ENCODE results near the gene ZYX. TPM values are rescaled to one million over a fixed set of nuclear protein-coding genes. Genes with fewer than 3 reads are reported as not detected.

Gene ZYX
- total RNA-seq, 1 experiment from 2014 or later: 237 TPM

GRCh38 chr7:143390773-143391317 is 9.7 kb downstream of the ZYX start:
- no peak overlapping the region for H3K27ac ChIP-seq (ENCODE audit: insufficient read length, low read depth, low read length)
- H3K9me3 Mint-ChIP-seq: no peaks in the 10 kb centered on the region
- no peak overlapping the region for H2AK5ac ChIP-seq (ENCODE audit: insufficient read length, low read length)
- H3K27ac Mint-ChIP-seq: no peak overlapping the region
- no peak overlapping the region for H4K5ac ChIP-seq (ENCODE audit: insufficient read length, low read depth, low read length)
- H3K79me2 ChIP-seq (ENCODE audit: insufficient read depth, low read length): no peaks in the 10 kb centered on the region; the same call in 1 of the 2 replicates
- no peaks in the 10 kb centered on the region for H3K27me3 ChIP-seq (ENCODE audit: insufficient read depth, low read length)
- H3K36me3 Mint-ChIP-seq (ENCODE audit: insufficient read depth in 1 of 3, low read depth in 3 of 3): peaks cover 50 to 80% (median 70%) of the 10 kb centered on the region in 3 experiments
- H3K27me3 Mint-ChIP-seq (ENCODE audit: low read depth): no peaks in the 10 kb centered on the region; the same call in 1 of the 2 replicates
- H3K4ac ChIP-seq (ENCODE audit: low read depth, low read length): no peak overlapping the region
- no peak for DNase-seq
- no peak overlapping the region for H3K56ac ChIP-seq (ENCODE audit: insufficient read length, low read depth, low read length)
- H3K18ac ChIP-seq (ENCODE audit: insufficient read length, low read depth, low read length): no peak overlapping the region
- H4K91ac ChIP-seq (ENCODE audit: insufficient read length, low read depth, low read length): no peak overlapping the region
- no peaks in the 10 kb centered on the region; the same call in 1 of the 2 replicates for H3K4me1 ChIP-seq (ENCODE audit: insufficient read depth, low read length)
- peaks cover 4 to 7% of the 10 kb centered on the region in 2 experiments for H3K4me1 Mint-ChIP-seq
- H2BK20ac ChIP-seq (ENCODE audit: low read depth, low read length, poor library complexity, severe bottlenecking): no peak overlapping the region
- H3K9ac ChIP-seq (ENCODE audit: extremely low read depth, insufficient read length, low read length): no peak overlapping the region
- no peak overlapping the region for H2BK120ac ChIP-seq (ENCODE audit: low read depth, low read length, poor library complexity, severe bottlenecking)
- H3K4me2 ChIP-seq (ENCODE audit: insufficient read depth, insufficient read length, low read length): no peak overlapping the region
- H3K79me1 ChIP-seq (ENCODE audit: insufficient read depth, low read depth, low read length, poor library complexity, severe bottlenecking): no peaks in the 10 kb centered on the region
- H4K8ac ChIP-seq (replicated peaks; ENCODE audit: insufficient read length, low read depth, low read length): no peak overlapping the region
- no peaks in the 10 kb centered on the region for H3K23me2 ChIP-seq (ENCODE audit: insufficient read length, low read depth, low read length, poor library complexity, severe bottlenecking)
- no peak overlapping the region for H3T11ph ChIP-seq (ENCODE audit: low read length)
- H4K20me1 ChIP-seq (ENCODE audit: control insufficient read depth, insufficient read depth, insufficient read length): no peaks in the 10 kb centered on the region
- no peak overlapping the region for H2BK15ac ChIP-seq (ENCODE audit: low read depth, low read length)
- no peak overlapping the region for H3K23ac ChIP-seq (ENCODE audit: insufficient read length, low read depth, low read length)
- no peaks in the 10 kb centered on the region for H3K9me3 ChIP-seq (ENCODE audit: control insufficient read depth, low read depth, low read length)
- no peak overlapping the region; the same call in 1 of the 2 replicates for H3K14ac ChIP-seq (ENCODE audit: insufficient read depth, low read length)
- H3K4me3 Mint-ChIP-seq: no peak overlapping the region
- WGBS (ENCODE audit: extremely low coverage, insufficient read length, low lambda C conversion rate): no CpG with 5 or more reads among the region's 9 CpGs
- TF ChIP-seq, protein P1, sequence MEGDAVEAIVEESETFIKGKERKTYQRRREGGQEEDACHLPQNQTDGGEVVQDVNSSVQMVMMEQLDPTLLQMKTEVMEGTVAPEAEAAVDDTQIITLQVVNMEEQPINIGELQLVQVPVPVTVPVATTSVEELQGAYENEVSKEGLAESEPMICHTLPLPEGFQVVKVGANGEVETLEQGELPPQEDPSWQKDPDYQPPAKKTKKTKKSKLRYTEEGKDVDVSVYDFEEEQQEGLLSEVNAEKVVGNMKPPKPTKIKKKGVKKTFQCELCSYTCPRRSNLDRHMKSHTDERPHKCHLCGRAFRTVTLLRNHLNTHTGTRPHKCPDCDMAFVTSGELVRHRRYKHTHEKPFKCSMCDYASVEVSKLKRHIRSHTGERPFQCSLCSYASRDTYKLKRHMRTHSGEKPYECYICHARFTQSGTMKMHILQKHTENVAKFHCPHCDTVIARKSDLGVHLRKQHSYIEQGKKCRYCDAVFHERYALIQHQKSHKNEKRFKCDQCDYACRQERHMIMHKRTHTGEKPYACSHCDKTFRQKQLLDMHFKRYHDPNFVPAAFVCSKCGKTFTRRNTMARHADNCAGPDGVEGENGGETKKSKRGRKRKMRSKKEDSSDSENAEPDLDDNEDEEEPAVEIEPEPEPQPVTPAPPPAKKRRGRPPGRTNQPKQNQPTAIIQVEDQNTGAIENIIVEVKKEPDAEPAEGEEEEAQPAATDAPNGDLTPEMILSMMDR (conservative IDR thresholded peaks at IDR 0.05): no peak
- H2BK5ac ChIP-seq (ENCODE audit: insufficient read length, low read length): no peak overlapping the region
- H2AFZ ChIP-seq (ENCODE audit: low read length): no peak overlapping the region
- no peak overlapping the region for H2BK12ac ChIP-seq (ENCODE audit: insufficient read length, low read depth, low read length)
